GM23338 (cell line): ENCODE measurements around the gene RALGPS1.

ENCODE experiments used
- EZH2 ChIP-seq: fragments of 200-600 bp; sonication (generic); IDR thresholded peaks from one replicate; pipeline ENCODE4 v1.8.0; 2017; ENCODE audit warnings: antibody characterized with exemption, mild to moderate bottlenecking, low read depth; ENCODE audit not compliant: unreplicated experiment
- POLR2AphosphoS5 ChIP-seq: IDR thresholded peaks from 2 replicates; pipeline ENCODE4 v1.6.1; 2016; ENCODE audit warnings: antibody characterized with exemption, low read depth
- TF ChIP-seq, protein P1 (sequence below), 2 experiments: fragments of 200-600 bp in 1 of 2; sonication (generic) in 1 of 2; conservative IDR thresholded peaks; 2 replicates each; pipeline versions ENCODE4 v1.5.1 to v1.6.1; 2016 to 2017; ENCODE audit warnings: antibody characterized with exemption in 2 of 2, low read depth in 2 of 2, mild to moderate bottlenecking in 2 of 2, moderate library complexity in 1 of 2
- TF ChIP-seq, protein P2 (sequence below): fragments of 250-450 bp; sonication (Bioruptor Pico); IDR thresholded peaks from 2 replicates; pipeline ENCODE4 v1.5.0; 2020; ENCODE audit warnings: mild to moderate bottlenecking, moderate library complexity

DNA sequence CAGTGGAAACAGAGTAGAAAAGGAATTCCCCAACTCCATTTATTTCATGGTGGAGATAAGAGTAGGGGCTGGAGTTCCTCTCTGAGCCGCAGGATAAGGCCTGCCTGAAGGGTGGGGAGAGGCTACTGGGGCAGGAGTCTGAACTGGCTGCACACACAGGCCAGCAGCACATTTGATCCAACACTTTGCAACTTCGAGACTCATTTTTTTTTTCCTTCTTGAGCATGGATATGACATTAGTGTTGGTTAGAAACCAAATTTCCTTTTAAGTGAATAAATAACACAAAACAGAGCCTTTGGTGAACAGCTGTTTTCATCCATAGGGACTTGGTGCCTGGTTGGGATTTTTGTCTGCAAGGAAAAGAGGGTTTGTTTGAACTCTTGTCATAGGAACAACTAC, 76.6 kb downstream of the RALGPS1 start:
- TF ChIP-seq, protein P1, sequence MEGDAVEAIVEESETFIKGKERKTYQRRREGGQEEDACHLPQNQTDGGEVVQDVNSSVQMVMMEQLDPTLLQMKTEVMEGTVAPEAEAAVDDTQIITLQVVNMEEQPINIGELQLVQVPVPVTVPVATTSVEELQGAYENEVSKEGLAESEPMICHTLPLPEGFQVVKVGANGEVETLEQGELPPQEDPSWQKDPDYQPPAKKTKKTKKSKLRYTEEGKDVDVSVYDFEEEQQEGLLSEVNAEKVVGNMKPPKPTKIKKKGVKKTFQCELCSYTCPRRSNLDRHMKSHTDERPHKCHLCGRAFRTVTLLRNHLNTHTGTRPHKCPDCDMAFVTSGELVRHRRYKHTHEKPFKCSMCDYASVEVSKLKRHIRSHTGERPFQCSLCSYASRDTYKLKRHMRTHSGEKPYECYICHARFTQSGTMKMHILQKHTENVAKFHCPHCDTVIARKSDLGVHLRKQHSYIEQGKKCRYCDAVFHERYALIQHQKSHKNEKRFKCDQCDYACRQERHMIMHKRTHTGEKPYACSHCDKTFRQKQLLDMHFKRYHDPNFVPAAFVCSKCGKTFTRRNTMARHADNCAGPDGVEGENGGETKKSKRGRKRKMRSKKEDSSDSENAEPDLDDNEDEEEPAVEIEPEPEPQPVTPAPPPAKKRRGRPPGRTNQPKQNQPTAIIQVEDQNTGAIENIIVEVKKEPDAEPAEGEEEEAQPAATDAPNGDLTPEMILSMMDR (conservative IDR thresholded peaks at IDR 0.05; ENCODE audit: low read depth in 2 of 2), result no peak
- TF ChIP-seq EZH2, result no peak
- no peak for TF ChIP-seq POLR2AphosphoS5
- TF ChIP-seq, protein P2, sequence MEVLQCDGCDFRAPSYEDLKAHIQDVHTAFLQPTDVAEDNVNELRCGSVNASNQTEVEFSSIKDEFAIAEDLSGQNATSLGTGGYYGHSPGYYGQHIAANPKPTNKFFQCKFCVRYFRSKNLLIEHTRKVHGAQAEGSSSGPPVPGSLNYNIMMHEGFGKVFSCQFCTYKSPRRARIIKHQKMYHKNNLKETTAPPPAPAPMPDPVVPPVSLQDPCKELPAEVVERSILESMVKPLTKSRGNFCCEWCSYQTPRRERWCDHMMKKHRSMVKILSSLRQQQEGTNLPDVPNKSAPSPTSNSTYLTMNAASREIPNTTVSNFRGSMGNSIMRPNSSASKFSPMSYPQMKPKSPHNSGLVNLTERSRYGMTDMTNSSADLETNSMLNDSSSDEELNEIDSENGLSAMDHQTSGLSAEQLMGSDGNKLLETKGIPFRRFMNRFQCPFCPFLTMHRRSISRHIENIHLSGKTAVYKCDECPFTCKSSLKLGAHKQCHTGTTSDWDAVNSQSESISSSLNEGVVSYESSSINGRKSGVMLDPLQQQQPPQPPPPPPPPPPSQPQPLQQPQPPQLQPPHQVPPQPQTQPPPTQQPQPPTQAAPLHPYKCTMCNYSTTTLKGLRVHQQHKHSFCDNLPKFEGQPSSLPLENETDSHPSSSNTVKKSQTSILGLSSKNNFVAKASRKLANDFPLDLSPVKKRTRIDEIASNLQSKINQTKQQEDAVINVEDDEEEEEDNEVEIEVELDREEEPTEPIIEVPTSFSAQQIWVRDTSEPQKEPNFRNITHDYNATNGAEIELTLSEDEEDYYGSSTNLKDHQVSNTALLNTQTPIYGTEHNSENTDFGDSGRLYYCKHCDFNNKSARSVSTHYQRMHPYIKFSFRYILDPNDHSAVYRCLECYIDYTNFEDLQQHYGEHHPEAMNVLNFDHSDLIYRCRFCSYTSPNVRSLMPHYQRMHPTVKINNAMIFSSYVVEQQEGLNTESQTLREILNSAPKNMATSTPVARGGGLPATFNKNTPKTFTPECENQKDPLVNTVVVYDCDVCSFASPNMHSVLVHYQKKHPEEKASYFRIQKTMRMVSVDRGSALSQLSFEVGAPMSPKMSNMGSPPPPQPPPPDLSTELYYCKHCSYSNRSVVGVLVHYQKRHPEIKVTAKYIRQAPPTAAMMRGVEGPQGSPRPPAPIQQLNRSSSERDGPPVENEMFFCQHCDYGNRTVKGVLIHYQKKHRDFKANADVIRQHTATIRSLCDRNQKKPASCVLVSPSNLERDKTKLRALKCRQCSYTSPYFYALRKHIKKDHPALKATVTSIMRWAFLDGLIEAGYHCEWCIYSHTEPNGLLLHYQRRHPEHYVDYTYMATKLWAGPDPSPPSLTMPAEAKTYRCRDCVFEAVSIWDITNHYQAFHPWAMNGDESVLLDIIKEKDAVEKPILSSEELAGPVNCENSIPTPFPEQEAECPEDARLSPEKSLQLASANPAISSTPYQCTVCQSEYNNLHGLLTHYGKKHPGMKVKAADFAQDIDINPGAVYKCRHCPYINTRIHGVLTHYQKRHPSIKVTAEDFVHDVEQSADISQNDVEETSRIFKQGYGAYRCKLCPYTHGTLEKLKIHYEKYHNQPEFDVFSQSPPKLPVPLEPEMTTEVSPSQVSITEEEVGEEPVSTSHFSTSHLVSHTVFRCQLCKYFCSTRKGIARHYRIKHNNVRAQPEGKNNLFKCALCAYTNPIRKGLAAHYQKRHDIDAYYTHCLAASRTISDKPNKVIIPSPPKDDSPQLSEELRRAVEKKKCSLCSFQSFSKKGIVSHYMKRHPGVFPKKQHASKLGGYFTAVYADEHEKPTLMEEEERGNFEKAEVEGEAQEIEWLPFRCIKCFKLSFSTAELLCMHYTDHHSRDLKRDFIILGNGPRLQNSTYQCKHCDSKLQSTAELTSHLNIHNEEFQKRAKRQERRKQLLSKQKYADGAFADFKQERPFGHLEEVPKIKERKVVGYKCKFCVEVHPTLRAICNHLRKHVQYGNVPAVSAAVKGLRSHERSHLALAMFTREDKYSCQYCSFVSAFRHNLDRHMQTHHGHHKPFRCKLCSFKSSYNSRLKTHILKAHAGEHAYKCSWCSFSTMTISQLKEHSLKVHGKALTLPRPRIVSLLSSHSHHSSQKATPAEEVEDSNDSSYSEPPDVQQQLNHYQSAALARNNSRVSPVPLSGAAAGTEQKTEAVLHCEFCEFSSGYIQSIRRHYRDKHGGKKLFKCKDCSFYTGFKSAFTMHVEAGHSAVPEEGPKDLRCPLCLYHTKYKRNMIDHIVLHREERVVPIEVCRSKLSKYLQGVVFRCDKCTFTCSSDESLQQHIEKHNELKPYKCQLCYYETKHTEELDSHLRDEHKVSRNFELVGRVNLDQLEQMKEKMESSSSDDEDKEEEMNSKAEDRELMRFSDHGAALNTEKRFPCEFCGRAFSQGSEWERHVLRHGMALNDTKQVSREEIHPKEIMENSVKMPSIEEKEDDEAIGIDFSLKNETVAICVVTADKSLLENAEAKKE, result no peak
